ENCODE data around the gene FMN1. TPM values are rescaled to one million over a fixed set of nuclear protein-coding genes. Genes with fewer than 3 reads are reported as not detected.

Gene FMN1
- total and polyA plus RNA-seq, 2 of the 8 experiments (the other 6 are each of a cell fraction or from before 2014, with no cell fraction given), result 0.27 to 3.7 TPM

GRCh38 chr15:33008284-33008995 is 186.1 kb downstream of the FMN1 start (continued):
- TF ChIP-seq RXRA (IDR thresholded peaks at IDR 0.05; ENCODE audit: insufficient read depth, low read depth, low read length), result no peak
